Fibroblast of the conjunctiva (primary cell): ENCODE results near the gene COL8A2.

Source experiments
- DNase-seq: peaks from one replicate; pipeline ENCODE4 v3.0.0-alpha.2; 2010; ENCODE audit warnings: low read depth

Gene COL8A2

DNA sequence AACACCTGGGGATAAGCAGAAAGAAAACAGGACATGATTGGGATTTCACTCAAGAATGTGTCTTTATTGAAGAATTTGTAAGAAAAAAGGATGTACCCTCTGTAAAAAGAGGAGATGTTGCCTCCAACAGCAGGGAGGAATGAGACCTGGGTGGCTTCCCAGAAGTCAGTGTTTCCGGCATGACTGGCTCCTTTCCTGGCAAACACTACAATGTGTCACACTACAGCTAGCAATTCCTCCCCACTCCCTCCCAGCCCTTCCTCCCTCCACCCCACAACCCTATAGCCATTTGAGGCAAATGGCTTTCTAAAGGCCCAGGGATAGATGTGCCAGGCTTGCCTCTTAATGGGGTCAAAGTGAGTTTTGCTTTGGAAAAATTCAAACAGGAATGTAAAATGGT, 11.5 kb upstream of the COL8A2 start:
- peak; percentile 62 for DNase-seq

DNA sequence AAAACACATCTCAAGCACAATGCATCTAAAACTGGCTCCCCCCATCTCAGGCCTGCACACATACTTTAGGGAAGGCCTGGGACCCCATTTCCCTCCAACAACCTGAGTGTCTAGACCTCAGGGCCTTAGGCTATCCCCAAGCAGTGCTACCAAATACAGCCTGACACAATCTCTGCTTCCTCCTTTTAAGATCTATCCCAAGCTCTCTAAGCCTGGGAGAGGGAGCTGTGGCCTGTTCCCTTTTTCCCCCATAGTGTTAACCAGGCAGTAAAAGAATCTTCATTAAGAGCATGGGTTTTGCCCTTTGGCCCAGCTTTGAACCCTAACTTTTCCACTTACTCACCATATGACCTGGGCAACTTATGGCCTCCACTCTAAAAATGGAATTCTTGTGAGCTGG, 10.8 kb upstream of the COL8A2 start:
- DNase-seq: no peak

DNA sequence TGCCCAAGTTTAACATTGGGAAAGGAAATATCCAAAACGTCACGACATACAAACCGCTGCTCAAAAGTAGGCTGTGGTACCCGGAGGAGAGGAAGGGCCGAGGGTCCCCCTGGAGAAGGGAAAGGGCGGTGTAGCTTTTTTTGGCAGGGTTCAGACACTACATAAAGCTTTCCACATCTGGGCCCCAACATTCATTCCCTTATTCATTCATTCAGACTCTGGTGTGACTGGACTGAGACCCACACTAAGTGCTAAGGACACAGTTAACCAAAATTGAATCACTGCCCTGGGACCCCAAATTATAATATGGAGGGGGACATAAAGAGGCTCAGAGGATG, 10.3 kb upstream of the COL8A2 start:
- no peak for DNase-seq

DNA sequence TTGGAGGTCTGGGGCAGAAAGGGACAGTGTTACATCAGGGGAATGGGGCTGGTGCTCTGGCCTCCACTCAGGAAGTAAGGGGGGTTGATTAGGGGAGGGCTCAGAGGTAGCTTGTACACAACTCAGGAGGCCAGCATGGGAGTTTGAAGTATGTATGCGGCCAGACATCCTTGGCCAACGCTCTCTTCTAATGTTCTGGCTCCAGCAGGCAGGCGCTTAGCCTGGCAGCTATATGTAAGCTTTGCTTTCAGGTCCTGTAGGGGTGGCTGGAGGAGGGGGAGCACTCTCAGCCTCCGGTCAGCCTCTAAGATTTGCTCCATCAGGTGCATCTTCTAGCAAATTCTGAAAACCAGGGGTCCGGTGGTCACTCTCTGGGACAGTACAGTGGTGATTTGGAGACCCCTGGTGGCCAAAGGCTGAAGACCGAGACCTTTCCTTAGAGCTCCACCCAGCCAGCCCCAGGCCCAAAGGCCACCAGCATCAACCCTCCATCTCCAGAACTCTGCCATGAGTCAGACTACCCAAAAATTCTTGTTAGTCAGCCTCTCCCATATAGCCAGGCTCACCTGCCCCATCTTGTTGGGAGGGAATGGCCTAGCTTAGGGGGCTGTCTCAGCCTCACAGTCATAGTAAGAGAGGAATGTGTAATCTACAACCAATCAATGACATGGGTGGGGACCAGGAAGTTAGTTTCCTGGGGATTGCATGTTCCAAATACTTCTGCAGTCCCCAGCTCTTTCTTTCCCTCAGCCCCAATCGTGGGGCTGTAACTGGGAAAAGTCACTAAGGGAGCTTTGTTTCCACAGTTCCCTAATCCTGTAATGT, 9.7 kb upstream of the COL8A2 start:
- DNase-seq: peak; percentile 47

DNA sequence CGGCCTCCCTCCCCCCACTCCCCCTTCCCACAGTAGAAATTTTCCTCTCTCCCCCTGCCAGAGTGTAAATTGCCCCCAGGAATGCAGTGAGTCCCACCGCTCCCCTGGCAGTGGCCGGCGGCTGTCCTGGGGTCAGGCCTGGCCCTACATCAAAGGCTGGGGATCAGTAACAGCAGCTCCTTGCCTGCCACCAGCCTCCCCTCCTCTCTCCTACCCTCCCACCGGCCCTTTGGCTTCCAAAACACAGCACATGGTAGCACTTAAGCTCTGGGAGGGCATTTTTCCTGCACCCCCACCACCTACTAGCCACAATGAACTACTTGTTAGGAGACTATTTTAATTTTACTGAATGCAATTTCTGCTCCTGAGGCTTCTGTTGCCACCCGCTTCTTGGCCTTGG, 9.0 kb upstream of the COL8A2 start:
- DNase-seq: no peak

DNA sequence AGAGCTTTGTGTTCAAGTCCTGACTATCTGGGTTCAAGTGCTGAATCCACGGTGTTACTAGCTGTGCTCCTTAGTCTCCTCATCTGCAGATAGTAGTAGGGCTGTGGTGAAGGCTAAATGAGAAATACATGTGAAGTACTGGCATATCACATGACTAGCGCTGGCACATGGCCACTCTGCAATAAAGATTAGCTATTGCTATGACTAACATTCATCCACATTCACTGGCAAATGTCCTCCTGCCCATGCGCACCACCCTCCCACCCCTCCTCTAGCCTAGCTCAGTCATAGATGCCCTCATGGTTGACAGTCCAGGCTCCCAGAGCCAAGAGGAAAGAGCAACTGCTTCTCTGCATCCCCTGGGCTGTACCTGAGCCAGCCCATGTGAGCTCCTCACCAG, 8.5 kb upstream of the COL8A2 start:
- DNase-seq: peak; percentile 93

DNA sequence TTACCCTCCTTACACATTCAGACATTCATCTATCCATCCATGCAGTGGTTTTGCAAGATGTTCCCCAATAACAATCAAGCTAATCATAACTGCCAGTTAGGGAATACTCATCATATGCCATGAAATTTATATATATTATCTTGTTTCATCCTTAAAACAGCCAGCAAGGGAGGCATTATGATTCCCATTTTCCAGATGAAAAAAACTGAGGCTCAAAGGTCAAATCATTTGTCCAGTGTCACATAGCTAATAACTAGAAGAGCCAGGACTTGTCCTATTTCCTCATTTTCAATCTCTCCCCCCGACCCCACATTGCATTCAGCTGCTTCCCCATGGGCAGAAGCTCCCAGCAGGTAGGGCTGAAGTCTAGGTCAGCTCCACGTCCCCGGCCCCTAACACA, 7.0 kb upstream of the COL8A2 start:
- no peak for DNase-seq

DNA sequence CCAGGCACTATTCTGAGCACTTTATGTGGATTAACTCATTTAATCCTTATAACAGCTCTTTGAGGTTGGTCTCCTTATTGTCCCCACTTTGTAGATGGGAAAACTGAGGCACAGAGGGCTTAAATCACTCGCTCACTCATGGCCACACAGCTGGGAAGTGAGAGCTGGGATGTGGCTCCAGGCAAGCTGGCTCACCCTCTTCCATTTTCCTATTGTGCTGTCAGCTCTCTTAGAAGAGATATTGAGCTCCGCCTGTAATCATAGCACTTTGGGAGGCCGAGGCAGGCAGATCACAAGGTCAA, 3.8 kb upstream of the COL8A2 start:
- DNase-seq: no peak

DNA sequence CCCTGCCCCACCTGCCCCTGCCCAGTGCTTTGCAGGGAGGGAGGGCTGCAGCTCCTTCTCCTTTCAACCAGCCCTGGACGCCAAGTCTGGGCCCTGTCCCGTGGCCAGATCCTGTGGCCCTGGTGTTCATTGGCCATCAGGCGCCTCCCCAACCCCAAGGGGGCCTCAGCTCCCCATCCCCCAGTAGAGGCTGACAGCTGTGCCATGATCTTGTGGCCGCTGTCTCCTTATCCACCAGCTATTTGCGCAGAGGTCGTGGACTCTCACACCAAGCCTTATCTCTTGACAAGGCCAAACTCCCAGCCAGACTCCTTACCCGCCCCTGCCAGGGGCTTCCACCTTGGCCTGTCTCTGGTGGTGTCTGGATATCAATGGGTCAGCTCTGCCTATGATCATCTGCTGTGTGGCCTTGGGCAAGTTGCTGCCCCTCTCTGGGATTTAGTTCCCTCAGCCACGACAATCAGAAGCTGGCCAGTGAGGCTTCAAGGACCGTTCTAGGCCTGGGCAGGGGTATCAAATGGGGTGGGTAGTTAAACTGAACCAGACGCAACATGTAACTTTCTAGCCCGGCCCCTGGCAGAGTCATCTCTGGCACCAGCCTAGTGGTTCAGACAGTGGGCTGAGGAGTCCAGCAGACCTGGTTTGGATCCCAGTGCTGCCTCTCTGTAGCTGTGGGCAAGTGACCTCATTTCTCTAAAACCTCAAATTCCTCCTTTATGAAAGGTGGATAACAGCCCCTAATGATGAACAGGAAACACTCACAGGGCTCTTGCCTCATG, 3.3 kb upstream of the COL8A2 start:
- DNase-seq: no peak

DNA sequence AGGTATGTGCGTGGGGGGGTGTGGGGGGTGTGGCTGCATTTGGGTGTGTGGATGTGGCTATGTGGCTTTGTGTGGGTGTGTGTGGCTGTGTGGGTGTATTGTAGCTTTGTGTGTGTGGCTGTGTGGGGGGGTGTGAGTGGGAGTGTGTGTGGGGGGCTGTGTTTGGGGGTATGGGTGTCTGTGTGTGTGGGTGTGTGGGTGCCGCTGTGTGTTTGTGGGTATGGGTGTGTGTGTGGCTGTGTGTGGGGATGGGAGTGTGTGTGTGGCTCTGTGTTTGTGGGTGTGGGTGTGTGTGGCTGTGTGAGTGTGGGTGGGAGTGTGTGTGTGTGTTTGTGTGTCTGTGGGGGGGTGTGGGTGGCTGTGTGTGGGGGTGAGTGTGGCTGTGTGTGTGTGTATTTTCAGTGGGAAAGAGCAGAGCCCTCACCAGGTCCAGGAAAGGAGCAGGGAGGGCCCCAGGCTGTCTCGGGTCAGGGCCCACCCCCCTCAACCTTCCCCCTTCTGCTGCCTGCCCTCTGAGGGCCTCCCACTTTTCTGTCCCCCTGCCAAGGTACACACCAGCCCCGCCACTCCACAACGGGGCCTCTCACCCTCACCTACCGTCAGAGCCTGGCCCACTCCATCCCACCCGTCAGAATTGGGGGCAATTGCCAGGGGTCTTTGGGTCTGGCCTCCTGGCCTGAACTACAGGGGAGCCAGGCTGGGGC, 1.9 kb upstream of the COL8A2 start:
- DNase-seq: no peak

DNA sequence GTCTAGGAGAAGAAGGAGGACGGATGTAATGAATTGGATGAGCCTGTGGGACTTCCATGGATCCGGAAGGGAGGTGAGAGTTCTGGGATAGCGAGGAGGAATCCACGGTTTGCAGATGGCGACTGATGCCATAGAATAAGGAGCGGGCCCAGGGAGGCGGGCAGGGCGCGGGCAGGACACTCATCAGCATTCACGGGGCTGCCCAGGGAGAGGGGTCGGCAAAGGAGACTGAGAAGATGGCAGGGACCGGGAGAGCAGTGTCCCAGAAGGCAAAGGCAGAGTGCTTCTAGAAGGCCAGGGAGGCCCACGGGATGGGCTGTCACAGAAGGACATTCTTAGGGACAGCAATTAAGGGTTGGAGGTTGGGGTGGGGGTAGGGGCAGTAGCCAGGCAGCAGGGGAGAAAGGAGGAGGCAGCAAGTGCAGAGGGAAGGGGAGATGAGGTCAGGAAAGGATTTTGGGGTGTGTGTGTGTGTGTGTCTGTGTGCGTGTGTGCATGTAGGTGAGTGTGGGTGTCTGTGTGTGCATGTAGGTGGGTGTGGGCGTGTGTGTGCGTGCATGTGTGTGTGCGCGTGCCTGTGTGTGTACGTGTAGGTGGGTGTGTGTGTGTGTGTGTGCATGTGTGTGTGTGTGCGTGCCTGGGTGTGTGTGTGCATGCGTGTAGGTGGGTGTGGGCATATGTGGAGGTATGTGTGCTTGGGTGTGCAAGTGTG, 1.1 kb upstream of the COL8A2 start:
- no peak for DNase-seq

DNA sequence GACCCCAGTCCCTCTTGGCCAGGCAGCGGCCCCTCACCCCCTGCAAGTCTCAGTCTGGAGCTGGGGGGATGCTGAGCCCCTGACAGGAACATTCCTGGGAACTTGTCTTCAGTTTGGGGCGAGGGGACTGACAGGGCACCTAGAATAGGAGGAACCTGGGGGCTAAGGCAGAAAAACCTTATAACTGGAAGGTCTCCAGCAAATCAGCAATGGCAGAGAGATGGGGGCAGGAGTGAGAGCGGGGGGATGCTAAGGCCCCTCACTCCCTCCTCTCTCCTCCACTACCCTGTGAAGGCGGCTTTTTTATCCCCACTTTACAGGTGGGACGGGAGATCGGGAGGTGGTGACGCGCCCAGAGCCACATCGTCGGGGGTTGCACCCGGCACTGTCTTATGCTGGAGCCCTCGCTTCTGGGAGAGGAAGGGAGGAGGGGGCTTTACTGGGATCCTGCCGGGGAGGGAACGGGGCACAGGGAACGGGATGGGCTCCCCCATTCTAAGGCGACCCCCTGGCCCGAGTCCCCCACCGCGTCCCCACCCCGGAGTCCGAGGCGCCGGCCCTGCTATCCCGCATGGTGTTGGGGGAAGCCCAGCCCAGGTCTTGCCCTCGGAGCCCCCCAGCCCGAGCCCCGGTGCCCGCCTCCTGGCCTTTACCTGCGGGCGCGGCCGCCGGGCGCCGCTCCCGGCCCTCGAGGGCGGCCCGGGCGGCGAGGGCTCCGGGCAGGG, 456 bp downstream of the COL8A2 start:
- DNase-seq: no peak

DNA sequence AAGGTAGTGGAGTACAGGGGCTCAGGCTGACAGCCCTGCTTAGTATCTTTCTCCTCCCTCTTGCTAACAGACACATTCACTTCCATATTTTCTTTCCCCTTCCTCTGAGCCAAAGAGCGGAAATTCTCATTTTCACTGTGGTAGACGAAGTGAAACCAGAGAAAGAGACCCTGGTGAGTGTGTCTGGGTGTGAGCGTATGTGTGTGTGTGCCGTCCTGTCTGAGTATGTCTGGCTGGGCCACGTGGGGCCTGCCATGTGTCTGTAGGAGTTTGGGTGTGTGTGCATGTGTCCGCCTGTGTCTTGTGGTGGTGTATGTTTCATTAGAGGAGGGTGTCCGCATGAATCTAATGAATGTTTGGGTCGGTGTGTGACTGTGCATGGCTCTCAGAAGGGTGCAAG, 1.7 kb downstream of the COL8A2 start:
- DNase-seq: no peak

DNA sequence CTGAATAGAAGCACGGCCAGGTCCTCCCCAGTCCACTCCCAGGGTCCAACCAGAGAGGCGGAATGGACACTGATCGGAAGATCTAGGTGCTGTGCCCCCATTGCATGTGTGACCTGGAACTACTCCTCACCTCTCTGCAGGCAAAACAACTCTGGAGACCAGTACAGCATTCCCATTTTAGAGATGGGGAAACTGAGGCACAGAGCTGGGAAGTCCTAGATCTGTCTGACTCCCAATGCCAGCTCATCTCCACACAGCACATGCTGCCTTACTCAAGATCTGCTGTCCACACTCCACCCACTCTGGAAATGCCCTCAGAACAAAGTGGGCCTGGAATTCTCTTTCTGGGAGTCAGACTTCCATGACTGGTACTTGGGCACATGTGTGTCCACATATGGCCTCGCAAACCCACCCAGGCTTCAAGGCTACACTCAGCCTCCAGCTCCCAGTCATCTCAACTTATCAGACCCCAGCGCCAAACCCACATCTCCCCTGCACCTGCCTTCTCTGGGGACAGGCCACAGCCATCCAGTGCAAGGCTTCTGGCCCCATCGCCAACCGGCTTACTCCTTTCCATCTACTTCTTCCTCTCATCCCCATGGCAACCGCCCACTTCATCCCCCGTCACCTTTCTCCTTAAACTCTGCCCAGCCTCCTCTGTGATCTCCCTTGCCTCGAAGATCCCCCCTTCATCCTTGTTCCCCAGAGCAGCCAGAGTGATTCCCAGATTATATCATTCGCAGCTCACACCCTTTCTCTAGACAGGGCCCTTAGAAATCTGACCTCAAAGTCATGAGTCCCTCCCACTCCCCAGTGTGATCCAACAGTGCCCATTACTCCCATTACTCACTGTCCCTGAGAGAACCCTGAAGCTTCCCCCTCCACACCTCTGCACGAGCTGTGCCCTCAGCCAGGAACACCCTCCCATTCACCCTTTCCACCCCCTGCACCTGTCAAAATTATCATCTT, 2.7 kb downstream of the COL8A2 start:
- no peak for DNase-seq

DNA sequence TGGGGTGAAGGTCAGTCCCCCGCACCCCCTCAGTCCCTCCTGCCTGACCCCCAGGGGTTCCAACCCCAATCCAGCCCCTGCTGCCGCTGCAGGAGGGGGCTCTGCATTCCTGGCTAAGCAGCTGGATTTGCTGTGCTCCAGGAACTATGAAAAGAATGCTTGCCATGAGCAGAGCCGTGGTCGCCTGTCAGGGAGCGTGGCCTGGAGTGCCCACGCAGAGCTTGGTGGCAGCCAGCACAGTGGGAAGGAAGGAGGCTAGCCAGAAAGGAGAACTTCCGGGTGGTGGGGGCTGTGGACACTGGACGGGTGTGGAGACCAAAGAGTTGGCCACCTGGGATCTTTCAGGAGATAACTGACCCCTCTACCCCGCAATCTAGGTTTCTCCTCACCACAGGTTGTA, 5.6 kb downstream of the COL8A2 start:
- DNase-seq: no peak

DNA sequence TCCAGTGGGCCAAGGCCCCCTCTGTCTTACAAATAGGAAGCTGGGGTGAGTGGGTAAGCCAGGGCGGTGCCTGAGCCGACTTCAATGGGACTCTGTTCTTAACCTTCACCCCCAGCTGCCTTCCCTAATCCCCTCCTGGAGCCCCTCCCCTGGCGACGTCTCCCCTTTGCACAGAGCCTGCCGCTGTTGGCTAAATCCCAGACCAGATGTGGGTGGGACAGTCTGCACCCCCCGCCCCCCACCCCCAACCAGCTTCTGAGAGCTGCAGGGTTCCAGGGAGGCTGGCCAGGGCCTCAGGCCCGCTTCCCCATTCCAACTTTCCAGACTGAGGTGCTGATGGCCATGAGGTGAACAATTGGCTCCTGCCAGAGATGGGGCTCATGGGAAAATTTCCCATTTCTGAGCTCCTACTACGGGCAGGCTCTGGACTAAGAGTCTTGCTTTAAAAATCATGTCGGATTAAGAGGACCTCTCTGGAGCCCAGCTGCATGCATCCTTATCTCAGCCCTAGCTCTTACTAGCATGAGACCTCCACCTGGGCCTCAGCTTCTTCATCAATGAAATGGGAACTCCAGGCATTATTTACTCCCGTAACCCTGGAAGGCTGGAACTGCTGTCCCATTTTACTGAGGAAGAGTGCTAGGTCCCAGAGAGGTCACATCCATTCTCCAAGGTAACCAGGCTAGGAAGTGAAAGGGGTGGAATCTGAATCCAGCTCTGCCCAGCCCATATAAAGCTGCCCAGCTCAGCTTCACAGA, 6.4 kb downstream of the COL8A2 start:
- DNase-seq: no peak

DNA sequence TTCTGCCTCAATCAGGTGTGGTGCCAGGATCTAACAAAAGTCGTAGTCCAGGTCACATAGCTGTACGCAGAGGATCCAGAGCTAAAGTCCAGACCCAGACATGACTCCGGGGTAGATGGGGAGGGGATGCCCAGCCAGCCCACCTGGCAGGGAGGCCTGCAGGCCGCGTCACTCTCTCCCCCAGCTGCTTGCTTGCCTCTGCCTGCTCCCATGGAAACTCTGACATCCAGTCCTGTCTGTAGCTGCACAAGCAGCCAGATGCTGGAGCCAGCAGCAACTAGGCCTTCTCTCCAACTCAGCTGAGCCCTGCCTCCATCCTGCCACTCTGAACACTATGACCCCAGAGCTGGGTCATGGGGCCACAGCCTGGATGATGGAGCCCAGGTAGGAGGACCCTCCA, 8.1 kb downstream of the COL8A2 start:
- DNase-seq: no peak

DNA sequence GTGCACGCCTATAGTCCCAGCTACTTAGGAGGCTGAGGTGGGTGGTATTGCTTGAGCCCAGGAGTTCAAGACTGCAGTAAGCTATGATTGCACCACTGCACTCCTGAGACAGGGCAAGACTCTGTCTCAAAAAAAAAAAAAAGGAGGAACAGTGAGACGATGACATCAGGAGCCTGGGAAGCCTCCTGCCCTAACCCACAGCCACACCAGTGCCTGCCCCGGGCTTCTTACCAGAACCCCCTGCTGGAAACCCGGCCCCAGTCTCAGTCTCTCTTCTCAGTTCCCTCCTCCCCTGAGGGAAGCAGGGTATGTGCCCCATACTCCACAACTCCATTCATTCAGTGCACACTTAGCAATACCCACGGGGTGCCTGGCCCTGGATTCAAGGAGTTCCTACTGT, 9.1 kb downstream of the COL8A2 start:
- no peak for DNase-seq

DNA sequence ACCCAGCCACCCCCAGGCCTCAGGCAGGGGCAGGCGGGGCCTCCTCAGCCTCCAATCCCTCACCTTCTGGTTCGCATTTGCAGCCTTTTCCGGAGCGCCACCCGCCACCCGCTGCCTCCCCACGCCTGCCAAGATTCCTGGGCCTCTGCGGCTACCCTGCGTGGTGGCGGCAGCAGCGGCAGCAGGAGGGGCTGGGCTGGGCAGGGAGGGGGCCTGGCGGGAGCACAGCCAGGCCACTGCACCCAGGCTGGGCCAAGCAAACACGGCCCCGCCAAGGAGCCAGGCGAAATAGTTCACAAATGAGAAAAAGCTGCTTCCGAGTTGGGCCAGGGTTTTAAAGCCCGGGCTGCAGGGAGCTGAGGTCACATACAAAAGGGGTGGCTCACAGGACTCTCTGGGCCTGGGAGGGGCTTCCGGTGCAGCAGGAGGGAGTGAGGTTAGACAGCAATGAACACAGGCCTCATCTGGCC, 9.8 kb downstream of the COL8A2 start:
- peak; percentile 75 for DNase-seq

DNA sequence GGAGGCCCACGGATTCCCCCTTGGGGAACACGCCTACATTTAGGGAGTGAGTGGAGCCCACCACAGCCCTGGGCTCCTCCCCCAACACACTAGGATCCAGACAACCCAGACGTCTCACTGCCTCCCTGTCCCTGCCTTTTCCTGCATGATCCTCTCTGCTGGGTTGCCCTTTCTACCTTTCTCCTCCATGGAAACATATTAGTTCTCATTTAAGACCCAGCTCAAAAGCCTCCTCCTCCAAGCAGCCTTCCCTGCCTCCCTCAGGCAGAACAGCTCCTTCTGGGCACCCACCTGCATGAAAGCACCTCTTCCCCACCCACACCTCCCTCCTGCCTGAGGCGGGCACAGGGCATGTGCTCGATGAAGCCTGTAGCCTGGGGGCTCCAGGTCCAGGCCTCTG, 10.7 kb downstream of the COL8A2 start:
- DNase-seq: no peak
